Upper lobe of left lung (tissue), 6 donors: ENCODE results near the gene SNTG2. TPM values are rescaled to one million over a fixed set of nuclear protein-coding genes. Genes with fewer than 3 reads are reported as not detected.

Experiments
- ATAC-seq, 2 donors: fragments of 200-7000 bp; cut with Tn5 transposase; one replicate each; pipeline ENCODE4 v1.9.1; 2022; ENCODE audit warnings: mild to moderate bottlenecking in 2 of 2, moderate library complexity in 2 of 2; ENCODE audit not compliant: low FRiP score in 2 of 2
- DNase-seq, 2 donors: peaks; one replicate each; pipeline ENCODE4 v3.0.0-alpha.2; 2019 to 2020
- H3K27ac ChIP-seq, 4 donors: fragments of 200-600 bp; sonication (generic); one replicate each; pipeline ENCODE4 v1.5.1; 2016 to 2019
- H3K27me3 ChIP-seq, 4 donors: fragments of 200-600 bp; sonication (generic); one replicate each; pipeline ENCODE4 v1.5.1; 2017 to 2019
- H3K36me3 ChIP-seq, 4 donors: fragments of 200-600 bp; sonication (generic); one replicate each; pipeline ENCODE4 v1.5.1; 2016 to 2019
- H3K4me1 ChIP-seq, 4 donors: fragments of 200-600 bp; sonication (generic); one replicate each; pipeline ENCODE4 v1.5.1; 2018 to 2019
- H3K4me3 ChIP-seq, 4 donors: fragments of 200-600 bp; sonication (generic); one replicate each; pipeline ENCODE4 v1.5.1; 2017 to 2019; ENCODE audit warnings: mild to moderate bottlenecking in 2 of 4, moderate library complexity in 1 of 4
- H3K9me3 ChIP-seq, 4 donors: fragments of 200-600 bp; sonication (generic); one replicate each; pipeline ENCODE4 v1.5.1; 2018 to 2019
- EP300 ChIP-seq, 4 donors: sonication (generic); formaldehyde crosslinking; IDR thresholded peaks; one replicate each; pipeline ENCODE4 v1.5.1; 2017; ENCODE audit warnings: antibody characterized with exemption in 4 of 4, control low read depth in 2 of 4
- POLR2A ChIP-seq, 4 donors: fragments of 450-650 bp; IDR thresholded peaks; one replicate each; pipeline ENCODE4 v1.5.1; 2016 to 2017; ENCODE audit warnings: antibody characterized with exemption in 4 of 4, mild to moderate bottlenecking in 2 of 4
- POLR2AphosphoS5 ChIP-seq, 2 donors: sonication (generic); formaldehyde crosslinking; IDR thresholded peaks; one replicate each; pipeline ENCODE4 v1.5.1; 2017; ENCODE audit warnings: antibody characterized with exemption in 2 of 2
- WGBS, 2 donors: methylation state at CpG; one replicate each; pipeline ENCODE4 v1.1.5; 2017 to 2018; 5-methylcytosine and 5-hydroxymethylcytosine counted together
- total RNA-seq, 6 donors: library from RNA; depleted of rRNA in 4 of 6; stranded (reverse); fragments of >200 nt in 4 of 6; gene quantifications; one replicate each; pipeline versions ENCODE4 v1.1.0 to v1.2.1, GENCODE V29; 2016 to 2021
- TF ChIP-seq, protein P1 (sequence below), 6 experiments: fragments of 450-650 bp in 4 of 6; fragments of 200-600 bp in 2 of 6; sonication (generic) in 2 of 6; IDR thresholded peaks; one replicate each; pipeline ENCODE4 v1.5.1; 2016 to 2019; ENCODE audit warnings: antibody characterized with exemption in 6 of 6
- donor health status: DM: no; HTN: no; CAD: no; lungs with moderate emphysema.
- donor health status: DM: no; HTN: yes; CAD: no; lungs with severe emphysema.

Gene SNTG2
- total RNA-seq, 6 donors from 2014 or later = 1.1 to 13.6 (median 3.0) TPM

DNA sequence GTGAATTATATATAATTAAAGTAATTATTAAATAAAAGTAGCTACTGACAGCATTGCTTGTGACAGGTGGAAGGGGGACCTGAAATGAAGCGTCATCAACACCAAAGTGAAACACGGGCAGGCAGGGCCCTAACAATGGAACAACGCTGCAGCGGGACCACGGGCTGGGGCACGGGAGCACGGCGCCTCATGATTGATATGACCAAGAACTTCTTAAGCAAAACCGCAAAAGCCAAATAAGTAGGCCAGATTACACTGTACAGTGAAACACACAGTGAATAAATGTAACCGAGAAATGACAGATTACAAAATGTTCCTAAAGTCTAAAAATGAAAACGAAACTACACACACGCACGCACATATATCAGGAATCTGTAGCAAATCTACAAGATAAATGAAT, 81.4 kb downstream of the SNTG2 start:
- ATAC-seq (no peak), DNase-seq (peak in 1 of 2 donors; percentile 48)
- Histone ChIP-seq H3K36me3 (no peaks in the 10 kb centered on the region), H3K27me3 (no peaks in the 10 kb centered on the region), H3K27ac (no peak overlapping the region), H3K9me3 (no peaks in the 10 kb centered on the region), H3K4me3 (no peak overlapping the region), H3K4me1 (no peaks in the 10 kb centered on the region)
- TF ChIP-seq, protein P1, sequence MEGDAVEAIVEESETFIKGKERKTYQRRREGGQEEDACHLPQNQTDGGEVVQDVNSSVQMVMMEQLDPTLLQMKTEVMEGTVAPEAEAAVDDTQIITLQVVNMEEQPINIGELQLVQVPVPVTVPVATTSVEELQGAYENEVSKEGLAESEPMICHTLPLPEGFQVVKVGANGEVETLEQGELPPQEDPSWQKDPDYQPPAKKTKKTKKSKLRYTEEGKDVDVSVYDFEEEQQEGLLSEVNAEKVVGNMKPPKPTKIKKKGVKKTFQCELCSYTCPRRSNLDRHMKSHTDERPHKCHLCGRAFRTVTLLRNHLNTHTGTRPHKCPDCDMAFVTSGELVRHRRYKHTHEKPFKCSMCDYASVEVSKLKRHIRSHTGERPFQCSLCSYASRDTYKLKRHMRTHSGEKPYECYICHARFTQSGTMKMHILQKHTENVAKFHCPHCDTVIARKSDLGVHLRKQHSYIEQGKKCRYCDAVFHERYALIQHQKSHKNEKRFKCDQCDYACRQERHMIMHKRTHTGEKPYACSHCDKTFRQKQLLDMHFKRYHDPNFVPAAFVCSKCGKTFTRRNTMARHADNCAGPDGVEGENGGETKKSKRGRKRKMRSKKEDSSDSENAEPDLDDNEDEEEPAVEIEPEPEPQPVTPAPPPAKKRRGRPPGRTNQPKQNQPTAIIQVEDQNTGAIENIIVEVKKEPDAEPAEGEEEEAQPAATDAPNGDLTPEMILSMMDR (IDR thresholded peaks at IDR 0.05) = no peak
- TF ChIP-seq POLR2A (IDR thresholded peaks at IDR 0.05) (no peak), POLR2AphosphoS5 (IDR thresholded peaks at IDR 0.05) (no peak), EP300 (IDR thresholded peaks at IDR 0.05) (no peak)
- 87 to 92% methylated on average over 13 of the region's 13 CpGs for WGBS, 2 donors

DNA sequence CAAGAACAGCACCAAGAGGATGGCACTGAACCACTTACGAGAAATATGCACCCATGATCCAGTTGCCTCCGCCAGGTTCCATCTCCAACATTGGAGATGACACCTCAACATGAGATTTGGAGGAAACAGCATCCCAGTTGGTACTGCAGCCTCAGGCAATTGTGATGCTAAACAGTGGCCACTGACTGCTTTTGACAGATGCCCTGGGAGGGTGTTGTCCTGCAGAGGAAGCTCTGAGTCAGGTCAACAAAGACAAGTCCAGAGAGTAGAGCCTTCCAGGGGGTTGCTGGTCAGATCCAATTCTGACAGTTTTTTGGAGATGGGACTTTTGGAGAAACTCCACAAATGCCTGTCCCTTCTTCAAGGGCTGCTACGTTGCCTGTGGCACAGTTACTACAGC, 82.4 kb downstream of the SNTG2 start:
- no peak for TF ChIP-seq EP300 (IDR thresholded peaks at IDR 0.05)
- no peak for TF ChIP-seq POLR2A (IDR thresholded peaks at IDR 0.05)
- no peak for TF ChIP-seq POLR2AphosphoS5 (IDR thresholded peaks at IDR 0.05)
- TF ChIP-seq, protein P1 (IDR thresholded peaks at IDR 0.05) = no peak
- Histone ChIP-seq H3K4me3 (no peak overlapping the region), H3K27me3 (no peaks in the 10 kb centered on the region), H3K9me3 (no peaks in the 10 kb centered on the region), H3K4me1 (no peaks in the 10 kb centered on the region), H3K36me3 (no peaks in the 10 kb centered on the region), H3K27ac (no peak overlapping the region)
- WGBS, 2 donors = 82 to 98% methylated on average over 1 to 3 of the region's 3 CpGs
- DNase-seq (no peak), ATAC-seq (no peak)

DNA sequence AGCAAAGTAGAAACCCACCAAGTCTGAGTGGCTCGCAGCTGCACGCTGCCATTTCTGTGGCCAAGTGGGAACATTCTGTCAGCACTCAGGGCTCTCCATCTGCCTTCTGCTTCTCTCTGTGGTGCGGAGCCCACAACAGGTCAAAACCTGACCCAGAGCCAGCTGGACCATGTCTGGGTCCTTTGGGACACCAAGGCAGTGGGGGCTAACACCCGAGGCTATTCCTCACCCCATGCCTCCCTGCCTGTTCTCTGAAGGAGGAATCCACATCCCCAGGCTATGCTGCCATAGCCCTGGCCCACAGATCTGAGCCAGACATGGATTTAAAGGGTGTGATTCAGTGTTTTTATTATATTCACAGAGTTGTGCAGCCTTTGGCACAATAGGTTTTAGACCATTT, 86.4 kb downstream of the SNTG2 start:
- no peaks in the 10 kb centered on the region for H3K4me1 ChIP-seq
- no peak overlapping the region for H3K27ac ChIP-seq
- WGBS, 2 donors = 60 to 62% methylated on average over 2 to 4 of the region's 4 CpGs
- ATAC-seq (no peak), DNase-seq (no peak)
- H3K36me3 ChIP-seq = no peaks in the 10 kb centered on the region
- H3K9me3 ChIP-seq = no peaks in the 10 kb centered on the region
- TF ChIP-seq POLR2A (IDR thresholded peaks at IDR 0.05) (no peak), EP300 (IDR thresholded peaks at IDR 0.05) (no peak), POLR2AphosphoS5 (IDR thresholded peaks at IDR 0.05) (no peak)
- TF ChIP-seq, protein P1 (IDR thresholded peaks at IDR 0.05) = no peak
- H3K4me3 ChIP-seq = no peak overlapping the region
- H3K27me3 ChIP-seq = no peaks in the 10 kb centered on the region

DNA sequence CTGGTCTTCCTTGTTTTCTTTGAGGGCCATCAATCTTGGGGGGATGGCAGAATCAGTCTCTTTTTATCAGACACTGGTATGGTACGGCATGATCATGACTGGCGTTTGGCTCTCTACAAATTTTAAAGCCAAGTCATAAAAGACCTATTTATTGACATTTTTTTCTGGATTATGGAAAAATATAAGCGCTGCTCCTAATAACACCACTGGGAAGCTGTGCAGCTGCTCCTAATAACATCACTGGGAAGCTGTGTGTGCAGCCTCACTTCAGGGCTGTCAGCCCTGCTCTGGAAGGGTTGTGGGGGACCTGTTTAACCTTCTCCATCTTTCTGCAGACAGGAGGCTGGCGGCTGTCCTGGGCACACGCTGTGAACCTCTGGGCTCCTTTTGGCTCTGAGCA, 88.9 kb downstream of the SNTG2 start:
- Histone ChIP-seq H3K27ac (no peak overlapping the region), H3K4me1 (no peaks in the 10 kb centered on the region), H3K4me3 (no peak overlapping the region), H3K36me3 (no peaks in the 10 kb centered on the region), H3K27me3 (no peaks in the 10 kb centered on the region), H3K9me3 (no peaks in the 10 kb centered on the region)
- WGBS, 2 donors = 71 to 90% methylated on average over 3 to 5 of the region's 5 CpGs
- no peak for DNase-seq
- no peak for ATAC-seq
- TF ChIP-seq POLR2AphosphoS5 (IDR thresholded peaks at IDR 0.05) (no peak), POLR2A (IDR thresholded peaks at IDR 0.05) (no peak), EP300 (IDR thresholded peaks at IDR 0.05) (no peak)
- TF ChIP-seq, protein P1 (IDR thresholded peaks at IDR 0.05) = no peak

DNA sequence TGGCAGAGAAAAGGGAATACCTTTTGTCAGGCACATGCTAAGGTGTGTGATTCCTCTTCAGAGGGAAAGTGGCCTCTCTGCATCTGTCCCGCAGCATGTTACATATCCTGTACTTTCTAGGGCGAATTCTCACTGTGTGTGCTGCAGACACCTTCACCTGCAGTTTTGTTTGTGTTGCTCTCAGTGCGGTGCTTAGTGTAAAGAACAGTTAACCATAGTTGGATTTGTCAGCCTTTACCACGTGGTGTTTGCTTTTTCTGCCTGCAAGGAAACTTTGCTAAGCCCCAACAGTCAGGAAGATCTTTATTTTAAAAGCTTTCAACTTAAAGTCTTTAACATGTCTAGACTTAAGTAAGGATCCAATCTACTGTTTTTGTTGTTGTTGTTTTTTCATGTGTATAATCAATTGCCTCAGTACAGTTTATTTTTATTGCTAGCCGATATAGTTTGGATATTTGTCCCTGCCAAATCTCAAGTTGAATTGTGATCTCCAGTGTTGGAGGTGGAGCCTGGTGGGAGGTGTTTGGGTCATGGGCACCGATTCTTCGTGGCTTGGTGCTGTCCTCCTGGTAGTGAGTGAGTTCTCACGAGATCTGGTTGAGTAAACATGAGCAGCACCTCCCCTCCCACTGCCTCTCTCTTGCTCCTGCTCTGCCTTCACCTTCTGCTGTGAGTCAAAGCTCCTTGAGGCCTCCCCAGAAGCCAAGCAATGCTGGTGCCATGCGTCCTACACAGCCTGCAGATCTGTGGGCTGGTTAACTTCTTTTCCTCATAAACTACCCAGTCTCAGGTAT, 90.6 kb downstream of the SNTG2 start:
- Histone ChIP-seq H3K27ac (no peak overlapping the region), H3K9me3 (no peaks in the 10 kb centered on the region), H3K36me3 (no peaks in the 10 kb centered on the region), H3K27me3 (no peaks in the 10 kb centered on the region), H3K4me1 (no peaks in the 10 kb centered on the region), H3K4me3 (no peak overlapping the region)
- 57 to 73% methylated on average over 9 of the region's 9 CpGs for WGBS, 2 donors
- DNase-seq (no peak), ATAC-seq (no peak)
- no peak for TF ChIP-seq POLR2A (IDR thresholded peaks at IDR 0.05)
